ENCODE measurements around the gene ADAMTS3. TPM values are rescaled to one million over a fixed set of nuclear protein-coding genes. Genes with fewer than 3 reads are reported as not detected.

Gene ADAMTS3
- total and polyA plus RNA-seq, 3 donors from 2014 or later, result 3.9 to 6.8 (median 5.3) TPM

- no peaks in the 10 kb centered on the region for H3K27me3 ChIP-seq
- no peak for DNase-seq
- no peaks in the 10 kb centered on the region for H3K9me3 ChIP-seq
- 57 to 66% methylated on average over 3 of the region's 3 CpGs for WGBS, 2 donors
- TF ChIP-seq POLR2A (IDR thresholded peaks at IDR 0.05), result no peak
- TF ChIP-seq, protein P1, sequence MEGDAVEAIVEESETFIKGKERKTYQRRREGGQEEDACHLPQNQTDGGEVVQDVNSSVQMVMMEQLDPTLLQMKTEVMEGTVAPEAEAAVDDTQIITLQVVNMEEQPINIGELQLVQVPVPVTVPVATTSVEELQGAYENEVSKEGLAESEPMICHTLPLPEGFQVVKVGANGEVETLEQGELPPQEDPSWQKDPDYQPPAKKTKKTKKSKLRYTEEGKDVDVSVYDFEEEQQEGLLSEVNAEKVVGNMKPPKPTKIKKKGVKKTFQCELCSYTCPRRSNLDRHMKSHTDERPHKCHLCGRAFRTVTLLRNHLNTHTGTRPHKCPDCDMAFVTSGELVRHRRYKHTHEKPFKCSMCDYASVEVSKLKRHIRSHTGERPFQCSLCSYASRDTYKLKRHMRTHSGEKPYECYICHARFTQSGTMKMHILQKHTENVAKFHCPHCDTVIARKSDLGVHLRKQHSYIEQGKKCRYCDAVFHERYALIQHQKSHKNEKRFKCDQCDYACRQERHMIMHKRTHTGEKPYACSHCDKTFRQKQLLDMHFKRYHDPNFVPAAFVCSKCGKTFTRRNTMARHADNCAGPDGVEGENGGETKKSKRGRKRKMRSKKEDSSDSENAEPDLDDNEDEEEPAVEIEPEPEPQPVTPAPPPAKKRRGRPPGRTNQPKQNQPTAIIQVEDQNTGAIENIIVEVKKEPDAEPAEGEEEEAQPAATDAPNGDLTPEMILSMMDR (IDR thresholded peaks at IDR 0.05), result no peak
- no peaks in the 10 kb centered on the region for H3K36me3 ChIP-seq (ENCODE audit: low read depth, missing control alignments)
- H3K4me3 ChIP-seq, result no peak overlapping the region
- H3K4me1 ChIP-seq, result no peaks in the 10 kb centered on the region
- intact Hi-C loops (cut with DNase I; ENCODE audit: low total_unique reads), result no loop called here
- H3K27ac ChIP-seq, result no peak overlapping the region
Observed at GRCh38 chr4:72602396-72603376, 33.7 kb upstream of the ADAMTS3 start.

- no peaks in the 10 kb centered on the region for H3K9me3 ChIP-seq
- no peak overlapping the region for H3K4me3 ChIP-seq
- H3K4me1 ChIP-seq, result no peaks in the 10 kb centered on the region
- TF ChIP-seq, protein P1 (IDR thresholded peaks at IDR 0.05), result no peak
- TF ChIP-seq POLR2A (IDR thresholded peaks at IDR 0.05), result no peak
- H3K27ac ChIP-seq, result no peak overlapping the region
- 65 to 73% methylated on average over 11 of the region's 11 CpGs for WGBS, 2 donors
- no peaks in the 10 kb centered on the region for H3K27me3 ChIP-seq
- no peaks in the 10 kb centered on the region for H3K36me3 ChIP-seq (ENCODE audit: low read depth, missing control alignments)
- intact Hi-C loops (cut with DNase I; ENCODE audit: low total_unique reads), result no loop called here
- DNase-seq, result no peak
Observed at GRCh38 chr4:72591547-72592454, 22.8 kb upstream of the ADAMTS3 start.

DNA sequence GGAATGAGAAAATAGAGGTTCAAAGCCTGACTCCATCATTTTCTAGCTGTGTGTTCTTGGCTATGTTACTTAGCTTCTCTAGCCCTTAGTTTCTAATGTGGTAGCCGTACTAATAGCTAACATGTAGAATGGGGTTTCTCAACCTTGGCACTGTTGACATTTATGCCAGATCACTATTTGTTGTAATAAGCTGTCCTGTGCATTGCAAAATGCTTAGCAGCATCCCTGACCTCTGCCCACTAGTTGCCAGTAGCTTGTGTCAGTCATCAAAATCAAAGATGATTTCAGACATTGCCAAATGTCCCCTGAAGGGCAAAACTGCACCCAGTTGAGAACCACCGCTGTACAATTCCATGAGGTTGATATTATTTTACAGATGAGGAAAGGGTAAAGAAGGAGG is 18.3 kb upstream of the ADAMTS3 start:
- no peak overlapping the region for H3K4me3 ChIP-seq
- H3K27ac ChIP-seq, result no peak overlapping the region
- intact Hi-C loops (cut with DNase I; ENCODE audit: low total_unique reads), result no loop called here
- H3K27me3 ChIP-seq, result no peaks in the 10 kb centered on the region
- no peaks in the 10 kb centered on the region for H3K4me1 ChIP-seq
- H3K36me3 ChIP-seq (ENCODE audit: low read depth, missing control alignments), result no peaks in the 10 kb centered on the region
- no peak for DNase-seq
- 95% methylated on average over 2 of the region's 2 CpGs for WGBS, 2 donors
- TF ChIP-seq POLR2A (IDR thresholded peaks at IDR 0.05), result no peak
- TF ChIP-seq, protein P1 (IDR thresholded peaks at IDR 0.05), result no peak
- no peaks in the 10 kb centered on the region for H3K9me3 ChIP-seq

DNA sequence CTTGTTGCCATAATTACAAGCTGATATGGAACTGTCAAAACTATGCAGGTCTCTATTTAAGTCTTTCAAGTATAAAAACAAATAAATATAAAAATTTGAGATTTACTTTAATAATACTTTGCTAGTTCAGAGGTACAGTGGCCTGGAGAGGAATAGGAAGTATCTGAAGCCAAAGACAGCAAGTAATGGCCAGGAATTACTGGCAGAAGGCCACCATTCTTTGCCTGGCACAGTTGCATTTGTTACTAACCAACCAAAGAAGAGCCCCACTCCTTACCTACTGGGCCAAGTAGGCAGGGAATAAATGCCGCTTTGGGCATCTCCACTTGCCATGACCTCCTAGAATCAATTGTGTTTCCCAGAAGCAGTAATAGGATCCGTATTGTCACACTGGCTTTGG is 13.8 kb upstream of the ADAMTS3 start:
- intact Hi-C loops (cut with DNase I; ENCODE audit: low total_unique reads), result no loop called here
- TF ChIP-seq, protein P1 (IDR thresholded peaks at IDR 0.05), result no peak
- no peak for TF ChIP-seq POLR2A (IDR thresholded peaks at IDR 0.05)
- Histone ChIP-seq H3K9me3 (no peaks in the 10 kb centered on the region), H3K27me3 (no peaks in the 10 kb centered on the region), H3K27ac (no peak overlapping the region), H3K36me3 (ENCODE audit: low read depth, missing control alignments) (no peaks in the 10 kb centered on the region), H3K4me1 (no peaks in the 10 kb centered on the region), H3K4me3 (no peak overlapping the region)
- WGBS, 2 donors, result 0% methylated on average over 2 of the region's 2 CpGs
- DNase-seq, result no peak
